Spleen (tissue), 11 donors: ENCODE data around the gene ESR2. TPM values are rescaled to one million over a fixed set of nuclear protein-coding genes. Genes with fewer than 3 reads are reported as not detected.
A peak's percentile ranks its signal among the peaks of the same experiment; 100 is the strongest.

Experiments
- DNase-seq: peaks from one replicate; pipeline ENCODE4 v3.0.0-alpha.2; 2020
- H3K27ac ChIP-seq, 8 donors: fragments of 200-600 bp; sonication (generic) in 7 of 8; 1 replicate in 4 of 8; 2 replicates in 4 of 8; pipeline versions ENCODE4 v1.5.0 to v1.8.0; 2016 to 2021; ENCODE audit warnings: inconsistent platforms in 4 of 8, mild to moderate bottlenecking in 4 of 8, moderate library complexity in 1 of 8
- H3K27me3 ChIP-seq, 7 donors: fragments of 200-600 bp; sonication (generic) in 6 of 7; replicated peaks in 1 of 7; 1 replicate in 4 of 7; 2 replicates in 3 of 7; pipeline versions ENCODE4 v1.5.0 to v1.8.0; 2016 to 2021; ENCODE audit warnings: inconsistent platforms in 3 of 7, mild to moderate bottlenecking in 1 of 7
- H3K36me3 ChIP-seq, 6 donors: fragments of 200-600 bp; sonication (generic) in 5 of 6; 1 replicate in 4 of 6; 2 replicates in 2 of 6; pipeline versions ENCODE4 v1.5.0 to v1.8.0; 2016 to 2021; ENCODE audit warnings: inconsistent platforms in 2 of 6
- H3K4me1 ChIP-seq, 6 donors: fragments of 200-600 bp; sonication (generic) in 5 of 6; 1 replicate in 3 of 6; 2 replicates in 3 of 6; pipeline versions ENCODE4 v1.5.0 to v1.8.0; 2016 to 2021; ENCODE audit warnings: inconsistent platforms in 3 of 6
- H3K4me3 ChIP-seq, 8 donors: fragments of 200-600 bp; sonication (generic) in 7 of 8; 1 replicate in 4 of 8; 2 replicates in 4 of 8; pipeline versions ENCODE4 v1.5.0 to v1.8.0; 2016 to 2021; ENCODE audit warnings: inconsistent platforms in 4 of 8, mild to moderate bottlenecking in 4 of 8, moderate library complexity in 2 of 8
- H3K9me3 ChIP-seq, 8 donors: fragments of 200-600 bp; sonication (generic) in 7 of 8; 1 replicate in 4 of 8; 2 replicates in 4 of 8; pipeline versions ENCODE4 v1.5.0 to v1.8.0; 2016 to 2021; ENCODE audit warnings: inconsistent platforms in 4 of 8
- CTCF ChIP-seq, 11 experiments: fragments of 200-600 bp in 7 of 11; fragments of 450-650 bp in 4 of 11; sonication (generic) in 4 of 11; IDR thresholded peaks in 8 of 11; conservative IDR thresholded peaks in 3 of 11; 1 replicate in 7 of 11; 2 replicates in 4 of 11; pipeline versions ENCODE4 v1.4.0 to v1.8.0; 2016 to 2021; ENCODE audit warnings: antibody characterized with exemption in 11 of 11, inconsistent platforms in 4 of 11, mild to moderate bottlenecking in 1 of 11
- POLR2A ChIP-seq, 3 donors: fragments of 450-650 bp; IDR thresholded peaks; one replicate each; pipeline ENCODE4 v1.5.1; 2017; ENCODE audit warnings: antibody characterized with exemption in 3 of 3, mild to moderate bottlenecking in 1 of 3
- POLR2AphosphoS5 ChIP-seq, 3 donors: sonication (generic); formaldehyde crosslinking; IDR thresholded peaks; one replicate each; pipeline ENCODE4 v1.5.1; 2017; ENCODE audit warnings: antibody characterized with exemption in 3 of 3
- WGBS, 5 donors: extraction: QIAGEN DNeasy Blood & Tissue Kit in 3 of 5; methylation state at CpG; one replicate each; pipeline versions ENCODE4 v1.1.5 to v1.1.7; 2013 to 2018; 5-methylcytosine and 5-hydroxymethylcytosine counted together
- intact Hi-C: fragments of 100-400 bp; cut with DNase I; formaldehyde crosslinking; loops from one replicate; pipeline ENCODE4 v1.15.0; 2023; ENCODE audit warnings: low total_unique reads
- polyA plus RNA-seq, 3 donors: library from polyadenylated mRNA; stranded (reverse); fragments of 200-250 nt; gene quantifications; one replicate each; pipeline ENCODE4 v1.2.1, GENCODE V29; 2013
- total RNA-seq, 7 donors: library from RNA; depleted of rRNA in 3 of 7; stranded (reverse); fragments of >200 nt in 3 of 7; fragmentation: NEBNext Ultra II Directional in 4 of 7; extraction: Animal tissue kit (Norgen Biotek cat#: 25700) in 4 of 7; gene quantifications; one replicate each; pipeline versions ENCODE4 v1.1.0 to v1.2.1, GENCODE V29; 2016 to 2021
- donor health status: healthy with polysubstance abuse.
- donor health status: DM: no; HTN: no; CAD: no; lungs with moderate emphysema.
- donor health status: DM: no; HTN: no; CAD: no.
- donor health status: Bipolar disorder and iron deficiency.
- donor health status: healthy.
- donor health status: DM: no; HTN: no; CAD: no.
- donor health status: DM: yes; HTN: yes; CAD: no.

Gene ESR2
- total and polyA plus RNA-seq, 10 donors: 0.93 to 9.0 (median 3.8) TPM

- Histone ChIP-seq H3K27me3 (no peaks in the 10 kb centered on the region), H3K36me3 (peaks cover 0 to 96% (median 38%) of the 10 kb centered on the region in 6 donors), H3K4me3 (no peak overlapping the region), H3K4me1 (no peaks in the 10 kb centered on the region), H3K27ac (no peak overlapping the region), H3K9me3 (no peaks in the 10 kb centered on the region)
- TF ChIP-seq POLR2AphosphoS5 (IDR thresholded peaks at IDR 0.05): no peak
- TF ChIP-seq POLR2A (IDR thresholded peaks at IDR 0.05): no peak
- no peak for TF ChIP-seq CTCF (IDR thresholded peaks at IDR 0.05 in 8 of 11, conservative IDR thresholded peaks at IDR 0.05 in 3 of 11)
- intact Hi-C loops: no loop called here
- DNase-seq: no peak
- WGBS, 5 donors: 86 to 94% (median 92%) methylated on average over 7 of the region's 7 CpGs
Observed at GRCh38 chr14:64147126-64147790, 146.9 kb downstream of the ESR2 start.

GRCh38 chr14:64137657-64138290 lies 156.4 kb downstream of the ESR2 start:
- Histone ChIP-seq H3K27me3 (no peaks in the 10 kb centered on the region), H3K27ac (no peak overlapping the region), H3K36me3 (peaks cover 0 to 100% (median 64%) of the 10 kb centered on the region in 6 donors), H3K4me1 (no peaks in the 10 kb centered on the region), H3K9me3 (no peaks in the 10 kb centered on the region), H3K4me3 (no peak overlapping the region)
- no peak for DNase-seq
- no peak for TF ChIP-seq POLR2AphosphoS5 (IDR thresholded peaks at IDR 0.05)
- peak in 1 of 11 experiments; percentile 9 for TF ChIP-seq CTCF (IDR thresholded peaks at IDR 0.05 in 8 of 11, conservative IDR thresholded peaks at IDR 0.05 in 3 of 11)
- no peak for TF ChIP-seq POLR2A (IDR thresholded peaks at IDR 0.05)
- intact Hi-C loops: no loop called here
- 83 to 90% (median 86%) methylated on average over 9 of the region's 9 CpGs for WGBS, 5 donors

DNA sequence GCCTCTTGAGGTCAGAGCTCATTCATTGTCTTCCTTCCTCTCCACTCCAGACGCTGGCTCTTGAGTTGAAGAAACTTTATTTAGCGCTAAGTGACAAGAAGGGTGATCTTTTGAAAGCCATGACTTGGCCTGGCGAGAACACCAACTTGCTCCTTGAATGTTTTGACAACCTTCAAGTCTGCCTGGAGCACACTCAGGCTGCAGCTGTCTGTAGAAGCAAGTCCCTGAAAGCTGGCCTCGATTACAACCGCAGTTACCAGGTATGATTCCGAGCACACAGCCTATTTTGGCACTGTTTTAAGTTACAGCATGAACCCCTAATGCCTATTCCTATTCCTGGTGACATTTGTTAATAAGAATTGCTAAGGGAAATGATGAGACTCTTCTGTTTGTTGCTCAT lies 167.6 kb downstream of the ESR2 start:
- H3K27me3 ChIP-seq: no peaks in the 10 kb centered on the region
- DNase-seq: no peak
- TF ChIP-seq POLR2AphosphoS5 (IDR thresholded peaks at IDR 0.05): no peak
- no peak for TF ChIP-seq POLR2A (IDR thresholded peaks at IDR 0.05)
- no peak for TF ChIP-seq CTCF (IDR thresholded peaks at IDR 0.05 in 8 of 11, conservative IDR thresholded peaks at IDR 0.05 in 3 of 11)
- intact Hi-C loops: no loop called here
- WGBS, 5 donors: 89 to 95% (median 91%) methylated on average over 6 of the region's 6 CpGs
- H3K9me3 ChIP-seq: no peaks in the 10 kb centered on the region
- H3K4me3 ChIP-seq: no peak overlapping the region
- H3K4me1 ChIP-seq: no peaks in the 10 kb centered on the region
- H3K36me3 ChIP-seq: peaks cover 0 to 100% (median 83%) of the 10 kb centered on the region in 6 donors
- no peak overlapping the region for H3K27ac ChIP-seq

DNA sequence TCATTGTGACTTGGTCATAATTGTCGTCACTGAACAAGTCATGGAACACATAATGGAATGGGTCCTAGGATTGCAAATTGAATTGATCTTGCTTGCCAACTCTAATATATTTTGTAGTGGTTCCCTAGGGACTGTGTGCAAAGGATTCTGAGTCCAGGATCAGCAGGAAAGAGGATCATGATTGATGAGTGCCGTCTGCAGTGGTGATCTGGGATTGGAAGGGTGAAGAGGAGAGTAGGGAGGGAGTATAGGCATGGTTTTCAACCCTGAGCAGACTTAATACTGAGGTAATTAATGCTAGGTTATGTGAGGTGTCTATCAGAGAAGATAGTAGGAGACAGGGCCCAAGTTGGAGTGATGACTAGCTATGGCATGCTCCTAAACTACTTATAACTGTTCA lies 168.9 kb downstream of the ESR2 start:
- no peak overlapping the region for H3K27ac ChIP-seq
- H3K36me3 ChIP-seq: peaks cover 0 to 100% (median 81%) of the 10 kb centered on the region in 6 donors
- WGBS, 5 donors: 90 to 94% (median 92%) methylated on average over 2 of the region's 2 CpGs
- no peaks in the 10 kb centered on the region for H3K4me1 ChIP-seq
- no peak for DNase-seq
- no peak overlapping the region for H3K4me3 ChIP-seq
- no peaks in the 10 kb centered on the region for H3K9me3 ChIP-seq
- H3K27me3 ChIP-seq: no peaks in the 10 kb centered on the region
- intact Hi-C loops: no loop called here
- no peak for TF ChIP-seq POLR2A (IDR thresholded peaks at IDR 0.05)
- no peak for TF ChIP-seq POLR2AphosphoS5 (IDR thresholded peaks at IDR 0.05)
- TF ChIP-seq CTCF (IDR thresholded peaks at IDR 0.05 in 8 of 11, conservative IDR thresholded peaks at IDR 0.05 in 3 of 11): no peak
